HL-60 (cell line): ENCODE data around the gene ADAMTSL3.

Source experiments
- DNase-seq, 2 experiments: peaks; one replicate each; pipeline ENCODE4 v3.0.0-alpha.2; 2010 to 2020; ENCODE audit warnings: low read depth in 1 of 2, low spot score in 1 of 2
- H3K27ac ChIP-seq: fragments of 250-450 bp; sonication (Bioruptor Pico); replicated peaks from 2 replicates; pipeline ENCODE4 v1.5.1; 2020; ENCODE audit warnings: mild to moderate bottlenecking, moderate library complexity
- H3K27me3 ChIP-seq: fragments of 250-450 bp; sonication (Bioruptor Pico); 2 replicates; pipeline ENCODE4 v1.5.1; 2021; ENCODE audit warnings: mild to moderate bottlenecking, moderate library complexity; ENCODE audit not compliant: insufficient read depth, poor library complexity, severe bottlenecking
- H3K4me3 ChIP-seq: replicated peaks from 2 replicates; pipeline ENCODE4 v1.5.1; 2011; ENCODE audit warnings: mild to moderate bottlenecking, control low read depth, low read length; ENCODE audit not compliant: insufficient read depth
- GABPA ChIP-seq: IDR thresholded peaks from 2 replicates; pipeline ENCODE4 v1.6.1; 2012; ENCODE audit warnings: low read depth
- POLR2AphosphoS5 ChIP-seq: IDR thresholded peaks from 2 replicates; pipeline ENCODE4 v1.6.1; 2012; ENCODE audit warnings: low read depth
- SPI1 ChIP-seq: IDR thresholded peaks from 2 replicates; pipeline ENCODE4 v1.6.1; 2012; ENCODE audit warnings: low read depth, mild to moderate bottlenecking, borderline replicate concordance
- TF ChIP-seq, protein P1 (sequence below): IDR thresholded peaks from 2 replicates; pipeline ENCODE4 v1.6.1; 2012; ENCODE audit warnings: low read depth; ENCODE audit not compliant: insufficient replicate concordance
- TF ChIP-seq, protein P2 (sequence below): IDR thresholded peaks from one replicate; pipeline ENCODE4 v1.5.1; 2011; ENCODE audit warnings: low read length, control low read depth, inconsistent platforms; ENCODE audit not compliant: insufficient read depth

ADAMTSL3 gene

DNA sequence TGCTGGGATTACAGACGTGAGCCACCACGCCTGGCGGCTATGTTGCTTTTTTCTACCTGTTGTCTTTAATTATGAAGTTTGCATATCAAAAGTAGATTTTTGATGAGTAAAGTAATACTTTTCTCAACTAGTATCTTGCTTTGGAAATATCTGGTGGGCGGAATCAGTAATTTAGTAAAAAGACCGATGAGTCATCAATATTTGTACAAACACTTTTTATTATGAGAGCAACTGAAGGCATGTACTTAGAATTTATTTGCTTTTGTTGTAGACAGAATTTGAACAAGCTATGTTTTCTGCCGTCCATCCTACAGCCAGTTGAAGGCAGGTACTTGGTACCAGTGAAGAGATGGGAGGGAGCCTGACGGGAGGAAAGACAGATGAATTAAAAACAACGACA lies 164.7 kb downstream of the ADAMTSL3 start:
- Histone ChIP-seq H3K27me3 (no peaks in the 10 kb centered on the region), H3K27ac (no peak overlapping the region), H3K4me3 (no peak overlapping the region)
- TF ChIP-seq SPI1 (no peak), GABPA (no peak), POLR2AphosphoS5 (no peak)
- TF ChIP-seq, protein P1, sequence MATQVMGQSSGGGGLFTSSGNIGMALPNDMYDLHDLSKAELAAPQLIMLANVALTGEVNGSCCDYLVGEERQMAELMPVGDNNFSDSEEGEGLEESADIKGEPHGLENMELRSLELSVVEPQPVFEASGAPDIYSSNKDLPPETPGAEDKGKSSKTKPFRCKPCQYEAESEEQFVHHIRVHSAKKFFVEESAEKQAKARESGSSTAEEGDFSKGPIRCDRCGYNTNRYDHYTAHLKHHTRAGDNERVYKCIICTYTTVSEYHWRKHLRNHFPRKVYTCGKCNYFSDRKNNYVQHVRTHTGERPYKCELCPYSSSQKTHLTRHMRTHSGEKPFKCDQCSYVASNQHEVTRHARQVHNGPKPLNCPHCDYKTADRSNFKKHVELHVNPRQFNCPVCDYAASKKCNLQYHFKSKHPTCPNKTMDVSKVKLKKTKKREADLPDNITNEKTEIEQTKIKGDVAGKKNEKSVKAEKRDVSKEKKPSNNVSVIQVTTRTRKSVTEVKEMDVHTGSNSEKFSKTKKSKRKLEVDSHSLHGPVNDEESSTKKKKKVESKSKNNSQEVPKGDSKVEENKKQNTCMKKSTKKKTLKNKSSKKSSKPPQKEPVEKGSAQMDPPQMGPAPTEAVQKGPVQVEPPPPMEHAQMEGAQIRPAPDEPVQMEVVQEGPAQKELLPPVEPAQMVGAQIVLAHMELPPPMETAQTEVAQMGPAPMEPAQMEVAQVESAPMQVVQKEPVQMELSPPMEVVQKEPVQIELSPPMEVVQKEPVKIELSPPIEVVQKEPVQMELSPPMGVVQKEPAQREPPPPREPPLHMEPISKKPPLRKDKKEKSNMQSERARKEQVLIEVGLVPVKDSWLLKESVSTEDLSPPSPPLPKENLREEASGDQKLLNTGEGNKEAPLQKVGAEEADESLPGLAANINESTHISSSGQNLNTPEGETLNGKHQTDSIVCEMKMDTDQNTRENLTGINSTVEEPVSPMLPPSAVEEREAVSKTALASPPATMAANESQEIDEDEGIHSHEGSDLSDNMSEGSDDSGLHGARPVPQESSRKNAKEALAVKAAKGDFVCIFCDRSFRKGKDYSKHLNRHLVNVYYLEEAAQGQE, result no peak
- TF ChIP-seq, protein P2, sequence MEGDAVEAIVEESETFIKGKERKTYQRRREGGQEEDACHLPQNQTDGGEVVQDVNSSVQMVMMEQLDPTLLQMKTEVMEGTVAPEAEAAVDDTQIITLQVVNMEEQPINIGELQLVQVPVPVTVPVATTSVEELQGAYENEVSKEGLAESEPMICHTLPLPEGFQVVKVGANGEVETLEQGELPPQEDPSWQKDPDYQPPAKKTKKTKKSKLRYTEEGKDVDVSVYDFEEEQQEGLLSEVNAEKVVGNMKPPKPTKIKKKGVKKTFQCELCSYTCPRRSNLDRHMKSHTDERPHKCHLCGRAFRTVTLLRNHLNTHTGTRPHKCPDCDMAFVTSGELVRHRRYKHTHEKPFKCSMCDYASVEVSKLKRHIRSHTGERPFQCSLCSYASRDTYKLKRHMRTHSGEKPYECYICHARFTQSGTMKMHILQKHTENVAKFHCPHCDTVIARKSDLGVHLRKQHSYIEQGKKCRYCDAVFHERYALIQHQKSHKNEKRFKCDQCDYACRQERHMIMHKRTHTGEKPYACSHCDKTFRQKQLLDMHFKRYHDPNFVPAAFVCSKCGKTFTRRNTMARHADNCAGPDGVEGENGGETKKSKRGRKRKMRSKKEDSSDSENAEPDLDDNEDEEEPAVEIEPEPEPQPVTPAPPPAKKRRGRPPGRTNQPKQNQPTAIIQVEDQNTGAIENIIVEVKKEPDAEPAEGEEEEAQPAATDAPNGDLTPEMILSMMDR, result no peak
- DNase-seq, result no peak

DNA sequence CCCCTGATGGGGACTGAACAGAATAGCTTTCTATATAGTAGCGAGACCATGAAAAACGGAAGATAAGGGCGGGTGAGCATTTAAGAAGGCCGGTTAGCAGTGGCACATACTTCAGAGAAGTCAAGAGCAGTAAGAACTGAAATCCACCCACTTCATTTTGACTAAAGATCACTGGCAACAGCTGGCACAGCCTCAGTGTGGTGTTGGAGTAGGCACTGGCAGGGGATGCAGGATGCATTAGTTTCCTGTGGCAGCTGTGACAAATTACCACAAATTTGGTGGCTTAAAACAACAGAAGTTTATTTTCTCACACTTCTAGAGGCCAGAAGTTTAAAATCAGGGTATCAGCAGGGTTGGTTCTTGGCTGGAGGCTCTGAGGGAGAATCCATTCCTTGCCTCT lies 176.5 kb downstream of the ADAMTSL3 start:
- no peak overlapping the region for H3K4me3 ChIP-seq
- H3K27ac ChIP-seq, result no peak overlapping the region
- TF ChIP-seq, protein P2, result no peak
- TF ChIP-seq GABPA, result no peak
- TF ChIP-seq, protein P1, result no peak
- no peak for TF ChIP-seq POLR2AphosphoS5
- no peak for TF ChIP-seq SPI1
- DNase-seq, result no peak
- H3K27me3 ChIP-seq, result no peaks in the 10 kb centered on the region

DNA sequence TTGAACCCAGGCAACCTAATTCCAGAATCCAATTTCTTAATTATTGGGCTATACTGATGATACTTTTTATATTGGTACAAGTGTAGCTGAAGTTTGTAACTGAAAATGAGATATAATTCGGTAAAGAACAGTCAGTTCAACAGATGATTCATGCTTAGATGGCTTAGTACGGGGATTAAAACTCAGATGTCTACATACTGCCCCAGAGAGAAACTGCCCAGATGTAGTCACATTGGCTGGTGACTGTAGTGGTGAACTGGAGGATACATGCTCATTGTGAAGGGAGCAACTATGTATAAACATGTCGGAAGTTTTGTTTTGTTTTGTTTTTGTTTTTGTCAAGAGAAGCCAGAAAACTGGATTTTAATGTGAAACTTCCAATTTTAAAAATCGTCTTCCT lies 179.6 kb downstream of the ADAMTSL3 start:
- H3K27me3 ChIP-seq, result no peaks in the 10 kb centered on the region
- TF ChIP-seq GABPA (no peak), SPI1 (no peak), POLR2AphosphoS5 (no peak)
- TF ChIP-seq, protein P2, result no peak
- TF ChIP-seq, protein P1, result no peak
- DNase-seq, result no peak
- no peak overlapping the region for H3K4me3 ChIP-seq
- no peak overlapping the region for H3K27ac ChIP-seq
